GM11168 (cell line): Measurements from ENCODE around the gene TELO2.

ENCODE experiments used
- in situ Hi-C: fragments of 300-500 bp; cut with MboI; formaldehyde crosslinking; loops from one replicate; pipeline ENCODE4 v1.12.0; 2022; ENCODE audit warnings: low sequenced_read_pairs; ENCODE audit not compliant: unreplicated experiment

Gene TELO2

DNA sequence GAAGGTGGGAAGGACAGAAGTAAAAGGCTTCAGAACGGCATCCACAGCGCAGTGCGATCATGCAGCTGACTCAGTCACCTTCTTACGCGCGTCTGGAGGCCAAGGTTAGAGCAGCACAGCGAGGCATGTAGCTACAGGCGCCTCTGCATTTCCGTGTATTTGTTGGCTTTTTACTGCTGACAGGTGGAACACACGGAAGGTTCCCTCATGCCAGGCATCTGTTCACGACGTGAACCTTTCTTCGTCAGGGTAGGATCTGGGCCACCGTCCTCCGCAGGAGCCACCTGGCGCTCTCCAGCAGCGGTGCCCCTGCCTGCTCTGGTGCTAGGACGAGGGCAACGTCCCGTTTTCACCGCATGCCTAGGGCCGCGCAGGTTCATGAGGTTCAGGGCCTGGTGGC is 55.6 kb downstream of the TELO2 start:
- in situ Hi-C loops, result no loop called here

DNA sequence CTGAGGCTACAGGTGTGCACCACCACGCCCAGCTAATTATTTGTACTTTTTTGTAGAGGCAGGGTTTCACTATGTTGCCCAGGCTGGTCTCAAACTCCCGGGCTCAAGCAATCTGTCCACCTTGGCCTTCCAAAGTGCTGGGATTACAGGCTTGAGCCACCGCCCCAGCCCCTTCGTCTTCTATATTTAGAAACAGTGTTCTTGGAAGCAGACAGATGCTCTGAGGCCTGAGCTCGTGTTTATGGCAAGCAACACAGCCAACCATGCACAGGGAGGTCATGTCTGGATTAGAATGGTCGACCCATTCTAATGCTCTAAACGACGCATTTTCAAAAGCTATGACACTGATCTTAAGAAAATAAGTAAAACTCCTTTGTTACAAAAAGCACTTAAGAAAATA is 56.9 kb downstream of the TELO2 start:
- in situ Hi-C loops, result no loop called here

- in situ Hi-C loops, result no loop called here
Observed at GRCh38 chr16:1550696-1551095, 57.5 kb downstream of the TELO2 start.

DNA sequence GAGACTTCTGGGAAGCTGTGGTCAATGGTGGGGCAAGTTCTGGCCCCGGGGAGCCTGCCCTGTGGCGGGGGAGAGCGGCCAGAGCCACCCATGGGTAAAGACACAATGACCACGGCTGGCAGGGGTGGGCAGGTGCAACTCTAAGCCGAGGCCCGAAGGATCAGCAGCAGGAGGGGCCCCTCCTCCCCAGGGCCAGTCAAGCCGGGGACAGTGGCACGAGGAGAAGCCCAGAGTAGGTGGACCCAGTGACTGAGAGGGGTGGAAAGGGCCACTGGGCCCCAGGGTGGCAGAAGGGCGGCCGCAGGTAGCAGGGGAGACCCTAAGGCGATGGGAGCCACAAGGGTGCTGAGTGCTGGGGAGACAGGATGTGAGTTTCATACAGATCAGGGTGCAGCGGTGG is 58.0 kb downstream of the TELO2 start:
- in situ Hi-C loops, result no loop called here

DNA sequence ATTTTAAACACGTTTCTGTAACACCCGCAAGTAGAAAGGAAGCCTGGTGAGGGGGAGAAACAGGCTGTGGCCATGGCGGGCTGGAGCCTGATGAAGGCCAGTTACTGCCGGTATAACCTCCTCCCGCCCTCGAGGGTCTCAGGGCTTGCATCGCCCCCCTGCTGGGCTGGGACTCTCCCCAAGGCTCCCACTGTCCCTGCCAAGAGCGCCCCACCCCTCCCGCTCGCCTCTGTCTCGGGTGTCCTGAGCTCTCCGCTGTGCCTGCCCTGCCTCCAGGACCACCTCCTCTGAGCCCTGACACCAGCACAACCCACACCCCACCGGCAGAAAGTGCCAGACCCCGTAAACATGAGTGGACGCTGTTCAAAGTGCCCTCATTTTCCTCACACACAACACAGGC is 59.0 kb downstream of the TELO2 start:
- in situ Hi-C loops, result no loop called here

GRCh38 chr16:1553946-1554825 is 61.0 kb downstream of the TELO2 start:
- in situ Hi-C loops, result no loop called here

DNA sequence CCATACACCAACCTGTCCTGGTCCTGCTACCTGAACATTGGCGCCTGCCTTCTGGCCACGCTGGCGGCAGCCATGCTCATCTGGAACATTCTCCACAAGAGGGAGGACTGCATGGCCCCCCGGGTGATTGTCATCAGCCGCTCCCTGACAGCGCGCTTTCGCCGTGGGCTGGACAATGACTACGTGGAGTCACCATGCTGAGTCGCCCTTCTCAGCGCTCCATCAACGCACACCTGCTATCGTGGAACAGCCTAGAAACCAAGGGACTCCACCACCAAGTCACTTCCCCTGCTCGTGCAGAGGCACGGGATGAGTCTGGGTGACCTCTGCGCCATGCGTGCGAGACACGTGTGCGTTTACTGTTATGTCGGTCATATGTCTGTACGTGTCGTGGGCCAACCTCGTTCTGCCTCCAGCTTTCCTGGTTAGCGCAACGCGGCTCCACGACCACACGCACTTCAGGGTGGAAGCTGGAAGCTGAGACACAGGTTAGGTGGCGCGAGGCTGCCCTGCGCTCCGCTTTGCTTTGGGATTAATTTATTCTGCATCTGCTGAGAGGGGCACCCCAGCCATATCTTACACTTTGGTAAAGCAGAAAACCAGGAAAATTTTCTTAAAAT is 61.8 kb downstream of the TELO2 start:
- in situ Hi-C loops, result no loop called here

- in situ Hi-C loops, result no loop called here
Observed at GRCh38 chr16:1556254-1556653, 63.1 kb downstream of the TELO2 start.

- in situ Hi-C loops, result no loop called here
Observed at GRCh38 chr16:1557074-1557473, 63.9 kb downstream of the TELO2 start.

DNA sequence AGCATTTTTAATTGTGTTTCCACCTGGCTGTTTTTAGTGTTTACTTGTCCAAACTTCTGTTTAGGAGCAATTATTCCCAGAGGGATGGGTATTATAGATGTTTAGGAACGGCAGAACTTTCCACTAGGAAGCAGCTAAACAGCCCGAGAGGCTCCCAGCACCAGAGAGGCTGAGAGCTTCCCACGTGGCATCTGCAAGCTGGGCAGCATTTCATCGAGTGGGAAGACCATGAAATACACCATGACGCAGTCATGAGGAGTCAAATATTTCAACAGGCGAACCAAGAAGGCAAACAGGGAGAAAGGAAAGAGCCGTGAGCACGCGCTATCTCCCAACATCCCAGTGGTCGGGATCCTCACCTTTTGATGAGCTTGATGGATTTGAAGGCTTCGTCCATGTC is 64.4 kb downstream of the TELO2 start:
- in situ Hi-C loops, result no loop called here

DNA sequence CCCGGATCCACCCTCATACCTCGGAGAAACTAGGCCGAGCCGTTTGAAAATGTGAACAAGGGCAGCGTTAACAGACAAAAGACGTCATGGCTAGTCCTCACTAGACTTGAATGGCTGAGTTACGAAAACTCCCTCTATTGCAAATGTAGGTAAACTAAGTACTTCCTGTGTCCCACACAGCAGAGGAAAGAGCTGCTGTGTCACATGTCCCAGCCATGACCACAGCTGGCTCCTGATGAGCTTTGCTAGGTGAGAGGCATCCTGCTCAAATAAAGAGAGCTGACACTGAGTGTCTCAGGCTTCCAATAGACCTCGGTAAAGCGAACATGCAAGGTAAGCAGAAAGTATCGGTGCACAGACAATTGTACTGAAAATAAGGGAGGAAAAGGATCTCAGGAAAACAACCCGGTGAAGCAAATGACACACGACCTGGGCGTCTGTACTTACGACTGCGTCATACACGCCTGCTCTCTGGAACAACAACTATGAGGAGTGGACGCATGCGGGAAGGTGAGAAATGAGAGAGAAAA is 66.4 kb downstream of the TELO2 start:
- in situ Hi-C loops, result no loop called here
